ENCODE measurements around the gene CELSR1.
A peak's percentile ranks its signal among the peaks of the same experiment; 100 is the strongest.
"Not testable (repeated sequence)": the region's sequence is repeated elsewhere in the genome, so short reads cannot be mapped to it uniquely, and the experiment has no call there.

The CELSR1 gene

GRCh38 chr22:46476547-46476941, 60.9 kb downstream of the CELSR1 start:
- peak; percentile 78 to 96 (median 91) for DNase-seq

- no peak for DNase-seq
These were observed 63.4 kb downstream of the CELSR1 start for GRCh38 chr22:46473896-46474557.

GRCh38 chr22:46473021-46473779, 64.2 kb downstream of the CELSR1 start:
- no peak for DNase-seq

GRCh38 chr22:46472722-46473016, 64.8 kb downstream of the CELSR1 start:
- DNase-seq, result no peak

- DNase-seq, result no peak
These were observed 65.3 kb downstream of the CELSR1 start for GRCh38 chr22:46471901-46472721.

GRCh38 chr22:46471330-46471729, 66.1 kb downstream of the CELSR1 start:
- DNase-seq, result not testable (repeated sequence)

- DNase-seq, result no peak
These were observed 67.7 kb downstream of the CELSR1 start for GRCh38 chr22:46469711-46470110.

- no peak for DNase-seq
These were observed 70.4 kb downstream of the CELSR1 start for GRCh38 chr22:46467006-46467405.

GRCh38 chr22:46466255-46466676, 71.2 kb downstream of the CELSR1 start:
- no peak for DNase-seq

- no peak for DNase-seq
These were observed 71.6 kb downstream of the CELSR1 start for GRCh38 chr22:46465793-46466192.

- DNase-seq, result no peak
These were observed 72.1 kb downstream of the CELSR1 start for GRCh38 chr22:46465345-46465720.

- DNase-seq, result no peak
These were observed 72.6 kb downstream of the CELSR1 start for GRCh38 chr22:46464701-46465344.

- no peak for DNase-seq
These were observed 73.1 kb downstream of the CELSR1 start for GRCh38 chr22:46464296-46464695.

GRCh38 chr22:46463435-46464227, 73.8 kb downstream of the CELSR1 start:
- DNase-seq, result no peak

GRCh38 chr22:46462726-46463371, 74.6 kb downstream of the CELSR1 start:
- peak; percentile 28 to 41 (median 30) for DNase-seq

- no peak for DNase-seq
These were observed 75.7 kb downstream of the CELSR1 start for GRCh38 chr22:46461566-46462180.

- no peak for DNase-seq
These were observed 76.6 kb downstream of the CELSR1 start for GRCh38 chr22:46460857-46461256.

GRCh38 chr22:46459347-46460065, 77.9 kb downstream of the CELSR1 start:
- DNase-seq, result no peak

- no peak for DNase-seq
These were observed 78.9 kb downstream of the CELSR1 start for GRCh38 chr22:46458525-46458924.
